Measurements from ENCODE around the gene CENPC.

CENPC gene

GRCh38 chr4:67483868-67484602, 61.3 kb downstream of the CENPC start:
- Histone ChIP-seq H3K27me3 (replicated peaks; ENCODE audit: control insufficient read depth, insufficient read depth, low read length) (no peaks in the 10 kb centered on the region), H3K36me3 (ENCODE audit: control insufficient read depth, insufficient read depth, low read length) (peaks cover 1% of the 10 kb centered on the region), H3K4me3 (replicated peaks; ENCODE audit: low read depth, low read length) (no peak overlapping the region)
- TF ChIP-seq, protein P1, sequence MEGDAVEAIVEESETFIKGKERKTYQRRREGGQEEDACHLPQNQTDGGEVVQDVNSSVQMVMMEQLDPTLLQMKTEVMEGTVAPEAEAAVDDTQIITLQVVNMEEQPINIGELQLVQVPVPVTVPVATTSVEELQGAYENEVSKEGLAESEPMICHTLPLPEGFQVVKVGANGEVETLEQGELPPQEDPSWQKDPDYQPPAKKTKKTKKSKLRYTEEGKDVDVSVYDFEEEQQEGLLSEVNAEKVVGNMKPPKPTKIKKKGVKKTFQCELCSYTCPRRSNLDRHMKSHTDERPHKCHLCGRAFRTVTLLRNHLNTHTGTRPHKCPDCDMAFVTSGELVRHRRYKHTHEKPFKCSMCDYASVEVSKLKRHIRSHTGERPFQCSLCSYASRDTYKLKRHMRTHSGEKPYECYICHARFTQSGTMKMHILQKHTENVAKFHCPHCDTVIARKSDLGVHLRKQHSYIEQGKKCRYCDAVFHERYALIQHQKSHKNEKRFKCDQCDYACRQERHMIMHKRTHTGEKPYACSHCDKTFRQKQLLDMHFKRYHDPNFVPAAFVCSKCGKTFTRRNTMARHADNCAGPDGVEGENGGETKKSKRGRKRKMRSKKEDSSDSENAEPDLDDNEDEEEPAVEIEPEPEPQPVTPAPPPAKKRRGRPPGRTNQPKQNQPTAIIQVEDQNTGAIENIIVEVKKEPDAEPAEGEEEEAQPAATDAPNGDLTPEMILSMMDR (IDR thresholded peaks at IDR 0.05; ENCODE audit: insufficient read depth, low read length, poor library complexity, severe bottlenecking): no peak
- DNase-seq (ENCODE audit: extremely low read depth, insufficient read length): no peak

DNA sequence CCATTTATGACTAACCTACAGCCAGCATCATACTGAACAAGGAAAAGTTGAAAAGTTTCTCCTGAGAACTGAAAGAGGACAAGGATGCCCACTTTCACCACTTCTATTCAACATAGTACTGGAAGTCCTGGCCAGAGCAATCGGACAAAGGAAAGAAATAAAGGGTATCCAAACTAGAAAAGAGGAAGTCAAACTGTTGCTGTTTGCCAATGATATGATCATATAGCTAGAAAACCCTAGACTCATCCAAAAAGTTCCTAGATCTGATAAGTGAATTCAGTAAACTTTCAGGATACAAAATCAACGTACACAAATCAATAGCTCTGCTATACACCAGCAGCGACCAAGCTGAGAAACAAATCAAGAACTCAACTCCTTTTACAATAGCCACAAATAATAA, 64.5 kb downstream of the CENPC start:
- DNase-seq (ENCODE audit: extremely low read depth, insufficient read length): no peak
- Histone ChIP-seq H3K4me3 (replicated peaks; ENCODE audit: low read depth, low read length) (no peak overlapping the region), H3K27me3 (replicated peaks; ENCODE audit: control insufficient read depth, insufficient read depth, low read length) (no peaks in the 10 kb centered on the region), H3K36me3 (ENCODE audit: control insufficient read depth, insufficient read depth, low read length) (peaks cover 6% of the 10 kb centered on the region)
- TF ChIP-seq, protein P1 (IDR thresholded peaks at IDR 0.05; ENCODE audit: insufficient read depth, low read length, poor library complexity, severe bottlenecking): no peak

DNA sequence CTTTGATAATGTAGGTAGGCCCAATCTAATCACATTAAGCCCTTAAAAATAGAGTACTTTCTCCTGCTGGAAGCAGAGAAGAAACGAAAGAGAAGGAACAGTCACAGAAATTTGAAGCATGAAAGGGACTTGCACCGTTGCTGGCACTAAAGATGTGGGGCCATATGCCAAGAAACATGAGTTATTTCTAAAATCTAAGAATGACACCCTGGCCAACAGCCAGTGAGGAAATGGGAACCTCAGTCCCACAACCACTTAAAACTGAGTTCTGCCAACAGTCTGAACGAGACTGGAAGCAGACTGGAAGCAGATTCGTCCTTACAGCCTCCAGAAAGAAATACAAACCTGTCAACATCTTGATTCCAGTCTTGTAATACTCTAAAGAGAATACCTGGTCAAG, 70.1 kb downstream of the CENPC start:
- no peak for DNase-seq (ENCODE audit: extremely low read depth, insufficient read length)
- Histone ChIP-seq H3K36me3 (ENCODE audit: control insufficient read depth, insufficient read depth, low read length) (peaks cover 8% of the 10 kb centered on the region), H3K27me3 (replicated peaks; ENCODE audit: control insufficient read depth, insufficient read depth, low read length) (no peaks in the 10 kb centered on the region), H3K4me3 (replicated peaks; ENCODE audit: low read depth, low read length) (no peak overlapping the region)
- TF ChIP-seq, protein P1 (IDR thresholded peaks at IDR 0.05; ENCODE audit: insufficient read depth, low read length, poor library complexity, severe bottlenecking): no peak

- no peak overlapping the region for H3K4me3 ChIP-seq (replicated peaks; ENCODE audit: low read depth, low read length)
- DNase-seq (ENCODE audit: extremely low read depth, insufficient read length): no peak
- no peaks in the 10 kb centered on the region for H3K27me3 ChIP-seq (replicated peaks; ENCODE audit: control insufficient read depth, insufficient read depth, low read length)
- peaks cover 6% of the 10 kb centered on the region for H3K36me3 ChIP-seq (ENCODE audit: control insufficient read depth, insufficient read depth, low read length)
- TF ChIP-seq, protein P1 (IDR thresholded peaks at IDR 0.05; ENCODE audit: insufficient read depth, low read length, poor library complexity, severe bottlenecking): no peak
Observed at GRCh38 chr4:67470871-67471270, 74.4 kb downstream of the CENPC start.

- H3K27me3 ChIP-seq (replicated peaks; ENCODE audit: control insufficient read depth, insufficient read depth, low read length): no peaks in the 10 kb centered on the region
- DNase-seq (ENCODE audit: extremely low read depth, insufficient read length): no peak
- H3K4me3 ChIP-seq (replicated peaks; ENCODE audit: low read depth, low read length): no peak overlapping the region
- TF ChIP-seq, protein P1 (IDR thresholded peaks at IDR 0.05; ENCODE audit: insufficient read depth, low read length, poor library complexity, severe bottlenecking): no peak
- H3K36me3 ChIP-seq (ENCODE audit: control insufficient read depth, insufficient read depth, low read length): peaks cover 6% of the 10 kb centered on the region
Observed at GRCh38 chr4:67468830-67469229, 76.5 kb downstream of the CENPC start.
